Endothelial cell of umbilical vein (primary cell): Measurements from ENCODE around the gene ARID1B. TPM values are rescaled to one million over a fixed set of nuclear protein-coding genes. Genes with fewer than 3 reads are reported as not detected.

Source experiments
- BruUV-seq: library from RNA; stranded (reverse); fragments of 400-500 nt; replicated peaks from 2 replicates; lab custom pipeline; 2021; lab: Mats Ljungman, UMichigan
- CTCF ChIA-PET: fragments of 300-600, 350-600 bp; sonication (Branson Sonifier 250); formaldehyde crosslinking; loops from one replicate; lab custom pipeline; 2021; ENCODE audit warnings: antibody characterized with exemption, inconsistent platforms; lab: Charles Lee
- POLR2A ChIA-PET: fragments of 300-600, 350-600 bp; sonication (Branson Sonifier 250); formaldehyde crosslinking; loops from one replicate; lab custom pipeline; 2021; ENCODE audit warnings: antibody characterized with exemption, inconsistent platforms; lab: Charles Lee
- DNase-seq: peaks from one replicate; pipeline ENCODE4 v3.0.0-alpha.2; 2011; ENCODE audit warnings: low read depth, low spot score
- FAIRE-seq: peaks from 2 replicates; lab custom pipeline; 2011; peaks lifted over from hg19 to GRCh38; lab: Jason Lieb, UNC
- H2AFZ ChIP-seq: 2 replicates; pipeline ENCODE4 v1.6.0; 2012; ENCODE audit warnings: low read depth, low read length, control low read depth, inconsistent platforms
- H3K27ac ChIP-seq: 2 replicates; pipeline ENCODE4 v1.5.1; 2011; ENCODE audit warnings: low read depth, mild to moderate bottlenecking, control low read depth, low read length, moderate library complexity; ENCODE audit not compliant: insufficient read depth
- H3K27me3 ChIP-seq, 2 experiments: 2 replicates each; pipeline versions ENCODE4 v1.6.0 to v1.6.1; 2011; ENCODE audit warnings: low read length in 2 of 2, mixed read lengths in 1 of 2; ENCODE audit not compliant: control insufficient read depth in 2 of 2, insufficient read depth in 2 of 2
- H3K36me3 ChIP-seq, 2 experiments: 2 replicates in 1 of 2; 3 replicates in 1 of 2; pipeline ENCODE4 v1.5.1; 2011; ENCODE audit warnings: low read length in 2 of 2, mild to moderate bottlenecking in 1 of 2, moderate library complexity in 1 of 2; ENCODE audit not compliant: control insufficient read depth in 2 of 2, insufficient read depth in 2 of 2; ENCODE audit errors: extremely low read depth in 1 of 2
- H3K4me1 ChIP-seq: 3 replicates; pipeline ENCODE4 v1.5.1; 2011; ENCODE audit warnings: mild to moderate bottlenecking, low read length; ENCODE audit not compliant: control insufficient read depth, insufficient read depth; ENCODE audit errors: extremely low read depth
- H3K4me2 ChIP-seq: 2 replicates; pipeline ENCODE4 v1.6.1; 2011; ENCODE audit warnings: low read length, control low read depth, mixed read lengths; ENCODE audit not compliant: insufficient read depth
- H3K4me3 ChIP-seq, 3 experiments: fragments of 200-600 bp in 1 of 3; sonication (generic), shearing (Covaris generic) in 1 of 3; replicated peaks in 1 of 3; 2 replicates each; pipeline ENCODE4 v1.5.1; 2011 to 2016; ENCODE audit warnings: control low read depth in 3 of 3, low read length in 3 of 3, mild to moderate bottlenecking in 2 of 3, inconsistent platforms in 1 of 3, low read depth in 1 of 3, moderate library complexity in 1 of 3; ENCODE audit not compliant: insufficient read depth in 1 of 3
- H3K79me2 ChIP-seq: 2 replicates; pipeline ENCODE4 v1.6.0; 2012; ENCODE audit warnings: low read length, inconsistent platforms; ENCODE audit not compliant: control insufficient read depth, insufficient read depth
- H3K9ac ChIP-seq: replicated peaks from 2 replicates; pipeline ENCODE3; 2011; ENCODE audit warnings: low read length, control low read depth; ENCODE audit not compliant: insufficient read depth; ENCODE audit errors: extremely low read depth
- H3K9me1 ChIP-seq: replicated peaks from 3 replicates; pipeline ENCODE4 v1.6.0; 2011; ENCODE audit warnings: mild to moderate bottlenecking, low read length; ENCODE audit not compliant: control insufficient read depth, insufficient read depth; ENCODE audit errors: extremely low read depth
- H3K9me3 ChIP-seq: replicated peaks from 2 replicates; pipeline ENCODE4 v1.5.1; 2012; ENCODE audit warnings: low read length, inconsistent platforms; ENCODE audit not compliant: control insufficient read depth, insufficient read depth
- H4K20me1 ChIP-seq: replicated peaks from 2 replicates; pipeline ENCODE3; 2011; ENCODE audit warnings: mild to moderate bottlenecking, low read length; ENCODE audit not compliant: control insufficient read depth, insufficient read depth; ENCODE audit errors: extremely low read depth
- EZH2 ChIP-seq: IDR thresholded peaks from 2 replicates; pipeline ENCODE4 v1.6.1; 2012; ENCODE audit warnings: borderline replicate concordance, low read depth, mild to moderate bottlenecking, moderate library complexity, low read length, inconsistent platforms; ENCODE audit not compliant: severe bottlenecking
- FOS ChIP-seq: IDR thresholded peaks from 2 replicates; pipeline ENCODE4 v1.6.1; 2011; ENCODE audit warnings: mild to moderate bottlenecking, low read length, moderate library complexity, borderline replicate concordance; ENCODE audit not compliant: insufficient read depth
- GATA2 ChIP-seq: IDR thresholded peaks from 2 replicates; pipeline ENCODE4 v1.7.0; 2011; ENCODE audit warnings: low read depth, mild to moderate bottlenecking, moderate library complexity, mixed read lengths, low read length; ENCODE audit not compliant: insufficient read length, insufficient read depth
- JUN ChIP-seq: IDR thresholded peaks from 2 replicates; pipeline ENCODE4 v1.6.1; 2011; ENCODE audit warnings: borderline replicate concordance, low read depth; ENCODE audit not compliant: insufficient read length, insufficient read depth
- MYC ChIP-seq: IDR thresholded peaks from one replicate; pipeline ENCODE4 v1.6.1; 2011; ENCODE audit warnings: mild to moderate bottlenecking, low read depth, low read length
- POLR2A ChIP-seq: IDR thresholded peaks from 2 replicates; pipeline ENCODE4 v1.6.1; 2012; ENCODE audit warnings: low read depth, mild to moderate bottlenecking, control low read depth, low read length
- POLR2AphosphoS5 ChIP-seq: IDR thresholded peaks from 2 replicates; pipeline ENCODE4 v1.6.1; 2012; ENCODE audit warnings: low read depth, mild to moderate bottlenecking, control low read depth, low read length, moderate library complexity; ENCODE audit not compliant: insufficient read depth
- dilution Hi-C: fragments of 300-500 bp; cut with MboI; formaldehyde crosslinking; loops from one replicate; pipeline ENCODE4 v1.15.0; 2019; ENCODE audit warnings: low sequenced_read_pairs; ENCODE audit not compliant: extremely low pct_ligation_motif_present
- intact Hi-C: fragments of 100-400 bp; cut with micrococcal nuclease; formaldehyde crosslinking; loops from one replicate; pipeline ENCODE4 v1.10.0; 2022
- polyA plus RNA-seq, 4 experiments: library from polyadenylated mRNA; depleted of rRNA in 3 of 4; stranded (reverse) in 3 of 4; unstranded in 1 of 4; fragments of >200 nt; gene quantifications; 2 replicates each; pipeline versions ENCODE4 v1.2.1 to v1.2.3, GENCODE V29; 2011 to 2012; ENCODE audit warnings: missing spikeins in 1 of 4
- total RNA-seq: library from RNA; stranded (reverse); gene quantifications from 2 replicates; pipeline ENCODE4 v1.2.3, GENCODE V29; 2021
- TF ChIP-seq, protein P1 (sequence below), 2 donors: IDR thresholded peaks; 1 replicate in 1 of 2; 2 replicates in 1 of 2; pipeline ENCODE4 v1.5.1; 2011; ENCODE audit warnings: low read length in 2 of 2, mild to moderate bottlenecking in 2 of 2, moderate library complexity in 2 of 2, control low read depth in 1 of 2, inconsistent platforms in 1 of 2, low read depth in 1 of 2; ENCODE audit not compliant: insufficient read depth in 1 of 2; ENCODE audit errors: extremely low read depth in 1 of 2
- TF ChIP-seq, protein P2 (sequence below): IDR thresholded peaks from 2 replicates; pipeline ENCODE4 v1.6.1; 2011; ENCODE audit not compliant: insufficient read depth, insufficient read length

Gene ARID1B
- total and polyA plus RNA-seq, 2 donors (not counting 3 experiments of a cell fraction or from before 2014, with no cell fraction given) = 21.8 to 89.5 TPM

DNA sequence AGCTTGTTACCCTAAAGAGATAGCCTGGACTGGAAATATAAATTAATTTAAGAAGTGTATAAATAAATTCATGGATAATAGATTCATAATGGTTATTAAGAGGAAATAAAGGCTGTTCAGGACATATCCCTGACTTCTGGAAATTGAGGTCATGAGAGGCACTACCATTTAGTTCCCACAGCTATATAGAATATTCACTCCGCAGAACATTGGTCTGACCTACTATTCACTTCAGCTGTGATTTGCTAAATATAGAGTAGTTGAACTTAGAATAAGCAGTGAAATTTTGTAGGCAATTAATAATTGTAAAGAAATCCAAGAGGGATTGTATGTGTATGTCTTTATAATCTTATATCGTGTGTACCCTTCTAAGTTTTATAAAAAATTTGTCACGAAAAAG lies 112.8 kb downstream of the ARID1B start:
- no peak overlapping the region for H3K9ac ChIP-seq
- no peaks in the 10 kb centered on the region for H3K9me1 ChIP-seq
- intact Hi-C loops = loop anchor here (5.0 kb wide), 1 partner anchor 117 kb away; no protein-coding TSS in a partner anchor
- no TSS peak for BruUV-seq
- no peak for DNase-seq
- H3K27ac ChIP-seq = no peak overlapping the region
- H3K27me3 ChIP-seq = no peaks in the 10 kb centered on the region
- no peak for FAIRE-seq
- no peak overlapping the region for H2AFZ ChIP-seq
- ChIA-PET CTCF (interaction anchor here (0.7 to 1.7 kb wide), 2 partner anchors 10 to 14 kb away, joined by 3 to 4 read pairs; no protein-coding TSS in a partner anchor), POLR2A (no interaction called here)
- H3K36me3 ChIP-seq = no peaks in the 10 kb centered on the region
- no peak overlapping the region for H3K4me3 ChIP-seq
- peaks cover 65% of the 10 kb centered on the region for H3K79me2 ChIP-seq
- TF ChIP-seq, protein P1, sequence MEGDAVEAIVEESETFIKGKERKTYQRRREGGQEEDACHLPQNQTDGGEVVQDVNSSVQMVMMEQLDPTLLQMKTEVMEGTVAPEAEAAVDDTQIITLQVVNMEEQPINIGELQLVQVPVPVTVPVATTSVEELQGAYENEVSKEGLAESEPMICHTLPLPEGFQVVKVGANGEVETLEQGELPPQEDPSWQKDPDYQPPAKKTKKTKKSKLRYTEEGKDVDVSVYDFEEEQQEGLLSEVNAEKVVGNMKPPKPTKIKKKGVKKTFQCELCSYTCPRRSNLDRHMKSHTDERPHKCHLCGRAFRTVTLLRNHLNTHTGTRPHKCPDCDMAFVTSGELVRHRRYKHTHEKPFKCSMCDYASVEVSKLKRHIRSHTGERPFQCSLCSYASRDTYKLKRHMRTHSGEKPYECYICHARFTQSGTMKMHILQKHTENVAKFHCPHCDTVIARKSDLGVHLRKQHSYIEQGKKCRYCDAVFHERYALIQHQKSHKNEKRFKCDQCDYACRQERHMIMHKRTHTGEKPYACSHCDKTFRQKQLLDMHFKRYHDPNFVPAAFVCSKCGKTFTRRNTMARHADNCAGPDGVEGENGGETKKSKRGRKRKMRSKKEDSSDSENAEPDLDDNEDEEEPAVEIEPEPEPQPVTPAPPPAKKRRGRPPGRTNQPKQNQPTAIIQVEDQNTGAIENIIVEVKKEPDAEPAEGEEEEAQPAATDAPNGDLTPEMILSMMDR (IDR thresholded peaks at IDR 0.05; ENCODE audit: extremely low read depth in 1 of 2, insufficient read depth in 1 of 2, low read depth in 1 of 2, low read length in 2 of 2) = no peak
- TF ChIP-seq GATA2 (no peak), POLR2A (no peak)
- no peak overlapping the region for H3K4me2 ChIP-seq
- H3K4me1 ChIP-seq = peaks cover 10% of the 10 kb centered on the region
- H3K9me3 ChIP-seq = no peaks in the 10 kb centered on the region
- peaks cover 2% of the 10 kb centered on the region for H4K20me1 ChIP-seq
- dilution Hi-C loops = no loop called here

DNA sequence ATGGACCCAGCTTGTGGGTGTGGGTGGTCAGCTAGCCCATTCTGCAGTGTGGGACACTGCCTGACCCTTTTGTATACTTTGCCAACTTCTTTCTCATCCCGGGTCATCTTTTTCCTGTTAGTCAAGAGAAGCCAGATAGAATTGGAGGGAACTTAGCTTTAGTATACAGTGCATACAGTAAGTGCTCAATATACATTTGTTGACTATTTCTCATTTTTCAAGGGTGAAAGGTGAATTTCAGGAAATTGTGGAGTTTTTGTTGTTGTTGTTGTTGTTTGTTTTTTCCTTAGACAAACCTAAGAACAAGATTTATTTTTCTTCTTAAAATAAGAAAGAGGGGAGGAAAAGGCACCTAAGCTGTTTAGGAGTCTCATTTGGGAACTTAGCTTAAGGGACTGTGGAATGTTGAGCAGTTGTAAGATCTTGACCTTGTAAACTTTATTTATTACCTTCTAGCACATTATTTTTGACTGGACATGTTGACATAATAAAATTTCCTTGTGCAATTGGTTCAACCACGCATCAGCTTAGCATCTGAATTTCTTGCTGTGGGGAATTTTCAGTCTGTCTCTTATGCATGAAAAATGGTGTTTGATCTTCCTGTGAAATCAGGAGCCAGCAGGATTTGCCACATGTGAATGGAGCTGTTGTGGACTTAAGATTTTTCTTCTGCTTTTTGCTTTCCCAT lies 113.6 kb downstream of the ARID1B start:
- ChIA-PET CTCF (interaction anchor here (0.7 to 1.7 kb wide), 4 partner anchors 10 to 155 kb away, joined by 3 to 4 read pairs (median 3); no protein-coding TSS in a partner anchor), POLR2A (no interaction called here)
- dilution Hi-C loops (no loop called here), intact Hi-C loops (loop anchor here (5.0 kb wide), 1 partner anchor 117 kb away; no protein-coding TSS in a partner anchor)
- Histone ChIP-seq H3K9me1 (no peaks in the 10 kb centered on the region), H3K9me3 (no peaks in the 10 kb centered on the region), H3K79me2 (peaks cover 72% of the 10 kb centered on the region), H3K27me3 (no peaks in the 10 kb centered on the region), H2AFZ (no peak overlapping the region), H3K9ac (no peak overlapping the region), H3K4me2 (no peak overlapping the region), H4K20me1 (no peaks in the 10 kb centered on the region), H3K36me3 (no peaks in the 10 kb centered on the region), H3K4me3 (no peak overlapping the region), H3K27ac (no peak overlapping the region), H3K4me1 (peaks cover 10% of the 10 kb centered on the region)
- TF ChIP-seq, protein P1 (IDR thresholded peaks at IDR 0.05; ENCODE audit: extremely low read depth in 1 of 2, insufficient read depth in 1 of 2, low read depth in 1 of 2, low read length in 2 of 2) = no peak
- TF ChIP-seq POLR2A (no peak), MYC (no peak), POLR2AphosphoS5 (no peak), EZH2 (no peak), FOS (no peak), JUN (no peak), GATA2 (no peak)
- TF ChIP-seq, protein P2, sequence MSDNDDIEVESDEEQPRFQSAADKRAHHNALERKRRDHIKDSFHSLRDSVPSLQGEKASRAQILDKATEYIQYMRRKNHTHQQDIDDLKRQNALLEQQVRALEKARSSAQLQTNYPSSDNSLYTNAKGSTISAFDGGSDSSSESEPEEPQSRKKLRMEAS = no peak
- no peak for DNase-seq
- no peak for FAIRE-seq
- no TSS peak for BruUV-seq
